Inflammatory macrophage (primary cell): ENCODE results near the gene FIZ1.
"Not testable (repeated sequence)": the region's sequence is repeated elsewhere in the genome, so short reads cannot be mapped to it uniquely, and the experiment has no call there.

Experiments
- DNase-seq, 2 donors: peaks; one replicate each; pipeline ENCODE4 v3.0.0-alpha.2; 2020 to 2022

FIZ1 gene

GRCh38 chr19:55593096-55593772 is 6.1 kb downstream of the FIZ1 start:
- no peak for DNase-seq

- no peak for DNase-seq
Measured at GRCh38 chr19:55592391-55593090, 6.8 kb downstream of the FIZ1 start.

- DNase-seq, result peak in 1 of 2 donors; percentile 8
Measured at GRCh38 chr19:55591555-55591954, 7.8 kb downstream of the FIZ1 start.

- DNase-seq, result no peak
Measured at GRCh38 chr19:55590617-55591016, 8.7 kb downstream of the FIZ1 start.

- no peak for DNase-seq
Measured at GRCh38 chr19:55590109-55590508, 9.2 kb downstream of the FIZ1 start.

GRCh38 chr19:55588738-55589137 is 10.6 kb downstream of the FIZ1 start:
- DNase-seq, result no peak

- DNase-seq, result peak; percentile 91 to 94
Measured at GRCh38 chr19:55586976-55587668, 12.2 kb downstream of the FIZ1 start.

GRCh38 chr19:55585658-55586339 is 13.5 kb downstream of the FIZ1 start:
- no peak for DNase-seq

GRCh38 chr19:55584871-55585270 is 14.4 kb downstream of the FIZ1 start:
- DNase-seq, result no peak

GRCh38 chr19:55583897-55584296 is 15.4 kb downstream of the FIZ1 start:
- not testable (repeated sequence) for DNase-seq

- not testable (repeated sequence) for DNase-seq
Measured at GRCh38 chr19:55582284-55582683, 17.0 kb downstream of the FIZ1 start.

- DNase-seq, result no peak
Measured at GRCh38 chr19:55581823-55582223, 17.5 kb downstream of the FIZ1 start.

- DNase-seq, result peak in 1 of 2 donors; percentile 14
Measured at GRCh38 chr19:55581145-55581822, 18.0 kb downstream of the FIZ1 start.

- peak; percentile 80 to 84 for DNase-seq
Measured at GRCh38 chr19:55580628-55581144, 18.6 kb downstream of the FIZ1 start, which contains the start of gene ZNF579. Gene ZNF579 (minus strand): TSS chr19:55580848. CDS start chr19:55579639, 1,209 bp downstream.

- peak in 1 of 2 donors; percentile 1 for DNase-seq
Measured at GRCh38 chr19:55579766-55580621, 19.3 kb downstream of the FIZ1 start.

- no peak for DNase-seq
Measured at GRCh38 chr19:55578761-55579747, 20.3 kb downstream of the FIZ1 start.

- no peak for DNase-seq
Measured at GRCh38 chr19:55578031-55578760, 21.1 kb downstream of the FIZ1 start.

- no peak for DNase-seq
Measured at GRCh38 chr19:55576746-55577145, 22.6 kb downstream of the FIZ1 start.

- DNase-seq, result not testable (repeated sequence)
Measured at GRCh38 chr19:55573929-55574328, 25.4 kb downstream of the FIZ1 start.
